ENCODE measurements around the gene STARD6.
"Not testable (repeated sequence)": the region's sequence is repeated elsewhere in the genome, so short reads cannot be mapped to it uniquely, and the experiment has no call there.

GRCh38 chr18:54386800-54387495 lies 29.3 kb upstream of the STARD6 start:
- not testable (repeated sequence) for TF ChIP-seq E2F1 (CRISPR knock-in tag; IDR thresholded peaks at IDR 0.05); CTCF (IDR thresholded peaks at IDR 0.05); E2F5 (CRISPR knock-in tag; IDR thresholded peaks at IDR 0.05); ETV6 (CRISPR knock-in tag; IDR thresholded peaks at IDR 0.05); ATF1 (CRISPR knock-in tag; IDR thresholded peaks at IDR 0.05); MAX (CRISPR knock-in tag; IDR thresholded peaks at IDR 0.05); FOXP4 (CRISPR knock-in tag; IDR thresholded peaks at IDR 0.05); IRF2 (CRISPR knock-in tag; IDR thresholded peaks at IDR 0.05; ENCODE audit: borderline replicate concordance, low read depth); ATF6 (CRISPR knock-in tag; IDR thresholded peaks at IDR 0.05); ATF3 (CRISPR knock-in tag; conservative IDR thresholded peaks at IDR 0.05); ESRRA (CRISPR knock-in tag; IDR thresholded peaks at IDR 0.05; ENCODE audit: borderline replicate concordance)
